PC-9 (cell line): Measurements from ENCODE around the gene NDUFS1. TPM values are rescaled to one million over a fixed set of nuclear protein-coding genes. Genes with fewer than 3 reads are reported as not detected.

ENCODE experiments used
- BruUV-seq: library from RNA; stranded (reverse); fragments of 400-500 nt; replicated peaks from 2 replicates; lab custom pipeline; 2021; lab: Mats Ljungman, UMichigan
- CTCF ChIA-PET: fragments of 300-600 bp; sonication (Branson Sonifier 250); formaldehyde crosslinking; loops from one replicate; lab custom pipeline; 2022; ENCODE audit warnings: antibody characterized with exemption; lab: Charles Lee
- POLR2A ChIA-PET: fragments of 300-600 bp; sonication (Branson Sonifier 250); formaldehyde crosslinking; loops from one replicate; lab custom pipeline; 2022; ENCODE audit warnings: antibody characterized with exemption; ENCODE audit not compliant: unreplicated experiment; lab: Charles Lee
- DNase-seq, 2 experiments: peaks; one replicate each; pipeline versions ENCODE4 v3.0.0 to v3.0.0-alpha.2; 2015 to 2022; ENCODE audit warnings: mixed read lengths in 1 of 2
- H2AFZ ChIP-seq: fragments of 200-600 bp; sonication (generic); 2 replicates; pipeline ENCODE4 v1.8.1; 2017; ENCODE audit warnings: antibody characterized with exemption
- H3F3A ChIP-seq: fragments of 200-600 bp; sonication (generic); 2 replicates; pipeline ENCODE4 v1.8.1; 2017; ENCODE audit warnings: antibody characterized with exemption, mild to moderate bottlenecking, low read depth; ENCODE audit not compliant: insufficient read depth
- H3K27ac ChIP-seq: fragments of 200-600 bp; sonication (generic); 2 replicates; pipeline ENCODE4 v1.6.1; 2016; ENCODE audit warnings: mixed run types
- H3K27me3 ChIP-seq: fragments of 200-600 bp; sonication (generic); 2 replicates; pipeline ENCODE4 v1.6.1; 2016; ENCODE audit warnings: low read depth, mixed run types; ENCODE audit not compliant: insufficient read depth
- H3K36me3 ChIP-seq: fragments of 200-600 bp; sonication (generic); 2 replicates; pipeline ENCODE4 v1.6.1; 2016; ENCODE audit warnings: low read depth, mixed run types
- H3K4me1 ChIP-seq: fragments of 200-600 bp; sonication (generic); replicated peaks from 2 replicates; pipeline ENCODE4 v1.6.1; 2016; ENCODE audit warnings: mixed run types; ENCODE audit not compliant: insufficient read depth
- H3K4me2 ChIP-seq: fragments of 200-600 bp; sonication (generic); 2 replicates; pipeline ENCODE4 v1.6.1; 2017; ENCODE audit warnings: mixed run types
- H3K4me3 ChIP-seq: fragments of 200-600 bp; sonication (generic); 2 replicates; pipeline ENCODE4 v1.6.1; 2016; ENCODE audit warnings: mixed run types
- H3K79me2 ChIP-seq: fragments of 200-600 bp; sonication (generic); 2 replicates; pipeline ENCODE4 v1.6.1; 2017; ENCODE audit warnings: low read depth, mixed run types
- H3K9me2 ChIP-seq: fragments of 200-600 bp; sonication (generic); 2 replicates; pipeline ENCODE4 v1.8.1; 2017; ENCODE audit warnings: mild to moderate bottlenecking; ENCODE audit not compliant: insufficient read depth
- H3K9me3 ChIP-seq: fragments of 200-600 bp; sonication (generic); 2 replicates; pipeline ENCODE4 v1.8.1; 2016; ENCODE audit warnings: low read depth; ENCODE audit not compliant: insufficient read depth
- H4K20me1 ChIP-seq: fragments of 200-600 bp; sonication (generic); 2 replicates; pipeline ENCODE4 v1.8.1; 2017; ENCODE audit not compliant: insufficient read depth
- EZH2 ChIP-seq: fragments of 200-600 bp; sonication (generic); IDR thresholded peaks from 2 replicates; pipeline ENCODE4 v1.8.0; 2017; ENCODE audit warnings: antibody characterized with exemption, low read depth
- intact Hi-C: fragments of 100-400 bp; cut with micrococcal nuclease; formaldehyde crosslinking; loops from one replicate; pipeline ENCODE4 v1.10.0; 2022; ENCODE audit not compliant: unreplicated experiment
- total RNA-seq: library from RNA; stranded (reverse); gene quantifications from 2 replicates; pipeline ENCODE4 v1.2.3, GENCODE V29; 2021
- TF ChIP-seq, protein P1 (sequence below): fragments of 200-600 bp; sonication (generic); conservative IDR thresholded peaks from 2 replicates; pipeline ENCODE4 v1.6.1; 2017; ENCODE audit warnings: mixed run types, antibody characterized with exemption, mild to moderate bottlenecking, moderate library complexity

The NDUFS1 gene
- total RNA-seq, 1 experiment from 2014 or later, result 68.9 TPM

- TF ChIP-seq EZH2, result no peak
- no peaks in the 10 kb centered on the region for H3K36me3 ChIP-seq
- no peaks in the 10 kb centered on the region for H3K9me2 ChIP-seq
- no peak overlapping the region for H3K4me3 ChIP-seq
- no peaks in the 10 kb centered on the region for H4K20me1 ChIP-seq
- H3K4me1 ChIP-seq, result no peaks in the 10 kb centered on the region
- no TSS peak for BruUV-seq
- DNase-seq, result no peak
- ChIA-PET POLR2A (interaction anchor here (0.5 kb wide), 1 partner anchor 90 kb away, joined by 9 read pairs; no protein-coding TSS in a partner anchor), CTCF (no interaction called here)
- intact Hi-C loops, result no loop called here
- H3K4me2 ChIP-seq, result no peak overlapping the region
- H3K79me2 ChIP-seq, result no peaks in the 10 kb centered on the region
- no peaks in the 10 kb centered on the region for H3K9me3 ChIP-seq
- H3F3A ChIP-seq, result no peaks in the 10 kb centered on the region
- no peak overlapping the region for H2AFZ ChIP-seq
- H3K27me3 ChIP-seq, result no peaks in the 10 kb centered on the region
- no peak overlapping the region for H3K27ac ChIP-seq
These were observed 63.5 kb downstream of the NDUFS1 start for GRCh38 chr2:206095536-206096332.

GRCh38 chr2:206092297-206092696, 66.9 kb downstream of the NDUFS1 start:
- BruUV-seq, result no TSS peak
- CTCF ChIA-PET, result no interaction called here

GRCh38 chr2:206088248-206088647, 71.0 kb downstream of the NDUFS1 start:
- intact Hi-C loops, result loop anchor here (10.0 kb wide), 1 partner anchor 357 kb away; the partner anchor contains the start of gene ADAM23
- Histone ChIP-seq H4K20me1 (no peaks in the 10 kb centered on the region), H3K27ac (no peak overlapping the region), H3K9me2 (no peaks in the 10 kb centered on the region), H3K4me1 (peaks cover 12% of the 10 kb centered on the region), H3K9me3 (no peaks in the 10 kb centered on the region), H3K27me3 (no peaks in the 10 kb centered on the region), H3K4me2 (no peak overlapping the region), H3K79me2 (peaks cover 26% of the 10 kb centered on the region), H3K36me3 (no peaks in the 10 kb centered on the region), H3K4me3 (no peak overlapping the region), H3F3A (0 out of 2 replicates have a peak, but pooled peaks cover 12% of the 10 kb centered on the region), H2AFZ (no peak overlapping the region)
- POLR2A ChIA-PET, result no interaction called here
- CTCF ChIA-PET, result no interaction called here
- no peak for DNase-seq
- no TSS peak for BruUV-seq
- no peak for TF ChIP-seq EZH2

More at GRCh38 chr2:206092297-206092696, 66.9 kb downstream of the NDUFS1 start:
- intact Hi-C loops, result no loop called here
- Histone ChIP-seq H3K27me3 (no peaks in the 10 kb centered on the region), H3K4me3 (no peak overlapping the region), H3K27ac (no peak overlapping the region), H3K4me2 (no peak overlapping the region), H3F3A (no peaks in the 10 kb centered on the region), H3K9me2 (no peaks in the 10 kb centered on the region), H2AFZ (no peak overlapping the region), H3K36me3 (no peaks in the 10 kb centered on the region), H3K9me3 (no peaks in the 10 kb centered on the region), H3K79me2 (peaks cover 5% of the 10 kb centered on the region), H3K4me1 (peaks cover 2% of the 10 kb centered on the region; the same call in 1 of the 2 replicates), H4K20me1 (no peaks in the 10 kb centered on the region)
- DNase-seq, result no peak
- TF ChIP-seq EZH2, result no peak
- TF ChIP-seq, protein P1, sequence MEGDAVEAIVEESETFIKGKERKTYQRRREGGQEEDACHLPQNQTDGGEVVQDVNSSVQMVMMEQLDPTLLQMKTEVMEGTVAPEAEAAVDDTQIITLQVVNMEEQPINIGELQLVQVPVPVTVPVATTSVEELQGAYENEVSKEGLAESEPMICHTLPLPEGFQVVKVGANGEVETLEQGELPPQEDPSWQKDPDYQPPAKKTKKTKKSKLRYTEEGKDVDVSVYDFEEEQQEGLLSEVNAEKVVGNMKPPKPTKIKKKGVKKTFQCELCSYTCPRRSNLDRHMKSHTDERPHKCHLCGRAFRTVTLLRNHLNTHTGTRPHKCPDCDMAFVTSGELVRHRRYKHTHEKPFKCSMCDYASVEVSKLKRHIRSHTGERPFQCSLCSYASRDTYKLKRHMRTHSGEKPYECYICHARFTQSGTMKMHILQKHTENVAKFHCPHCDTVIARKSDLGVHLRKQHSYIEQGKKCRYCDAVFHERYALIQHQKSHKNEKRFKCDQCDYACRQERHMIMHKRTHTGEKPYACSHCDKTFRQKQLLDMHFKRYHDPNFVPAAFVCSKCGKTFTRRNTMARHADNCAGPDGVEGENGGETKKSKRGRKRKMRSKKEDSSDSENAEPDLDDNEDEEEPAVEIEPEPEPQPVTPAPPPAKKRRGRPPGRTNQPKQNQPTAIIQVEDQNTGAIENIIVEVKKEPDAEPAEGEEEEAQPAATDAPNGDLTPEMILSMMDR, result no peak
- POLR2A ChIA-PET, result no interaction called here

DNA sequence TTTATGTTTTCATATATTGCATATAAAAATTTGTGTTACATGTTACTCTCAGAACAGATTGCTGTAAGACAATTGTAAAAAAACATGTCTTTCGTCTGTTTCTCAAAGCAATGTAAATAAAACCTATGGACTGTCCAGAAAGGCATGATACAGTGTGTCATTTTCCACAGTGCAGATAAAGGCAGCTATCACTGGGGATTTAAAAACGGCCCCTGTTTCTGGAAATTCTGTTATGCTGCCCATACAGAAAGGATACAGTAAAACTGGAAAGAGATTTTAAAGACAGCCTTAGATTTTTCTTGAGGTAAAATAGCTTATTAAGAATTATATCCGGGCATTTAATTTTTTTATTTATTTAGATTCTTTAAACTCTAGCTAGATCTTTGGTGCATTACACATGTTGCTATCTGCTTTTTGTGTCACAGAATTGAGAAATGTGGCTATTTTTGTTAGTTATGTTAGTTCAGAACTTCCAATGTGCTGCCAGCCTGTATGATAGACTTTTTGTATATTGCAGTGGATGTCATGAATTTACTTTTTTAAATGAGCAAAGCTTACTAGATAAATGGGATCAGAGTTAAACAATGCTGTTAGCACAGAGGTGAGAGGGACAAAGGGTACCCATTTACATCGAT, 72.4 kb downstream of the NDUFS1 start:
- TF ChIP-seq EZH2, result no peak
- TF ChIP-seq, protein P1, result no peak
- no peak for DNase-seq
- Histone ChIP-seq H3K27ac (no peak overlapping the region; the same call in 1 of the 2 replicates), H3F3A (0 out of 2 replicates have a peak, but pooled peaks cover 12% of the 10 kb centered on the region), H3K36me3 (no peaks in the 10 kb centered on the region), H3K79me2 (peaks cover 40% of the 10 kb centered on the region), H3K9me3 (no peaks in the 10 kb centered on the region), H3K27me3 (no peaks in the 10 kb centered on the region), H3K4me1 (peaks cover 13% of the 10 kb centered on the region), H4K20me1 (no peaks in the 10 kb centered on the region), H3K9me2 (no peaks in the 10 kb centered on the region), H3K4me3 (peak overlapping the region; percentile 83), H2AFZ (peak overlapping the region; percentile 86; the same call in 1 of the 2 replicates), H3K4me2 (peak overlapping the region; percentile 88)
- CTCF ChIA-PET, result interaction anchor here (0.5 to 0.6 kb wide), 2 partner anchors 10 to 51 kb away, joined by 4 read pairs; no protein-coding TSS in a partner anchor
- intact Hi-C loops, result loop anchor here (10.0 kb wide), 1 partner anchor 358 kb away; the partner anchor contains the start of gene ADAM23
- POLR2A ChIA-PET, result no interaction called here
- BruUV-seq, result no TSS peak
